ENCODE measurements around the gene AGTR1. TPM values are rescaled to one million over a fixed set of nuclear protein-coding genes. Genes with fewer than 3 reads are reported as not detected.

Gene AGTR1
- total and polyA plus RNA-seq, 3 experiments from 2014 or later: not detected

GRCh38 chr3:148728753-148729152, 31.1 kb downstream of the AGTR1 start:
- ChIA-PET CTCF (no interaction called here), POLR2A (no interaction called here)
- DNase-seq: no peak
- Histone ChIP-seq H3K36me3 (ENCODE audit: insufficient read depth, low read length) (no peaks in the 10 kb centered on the region), H3K4me1 (ENCODE audit: insufficient read depth, low read length) (no peaks in the 10 kb centered on the region), H3K9me3 (ENCODE audit: low read length) (no peaks in the 10 kb centered on the region), H3K27ac (ENCODE audit: low read depth, low read length) (no peak overlapping the region), H3K27me3 (ENCODE audit: insufficient read depth, low read length, poor library complexity, severe bottlenecking) (no peaks in the 10 kb centered on the region), H3K4me3 (ENCODE audit: low read length) (no peak overlapping the region)
- H3K27ac Mint-ChIP-seq: no peak overlapping the region
- H3K9me3 Mint-ChIP-seq: no peaks in the 10 kb centered on the region
- H3K4me1 Mint-ChIP-seq: peaks cover 0 to 5% (median 0%) of the 10 kb centered on the region in 3 donors
- no peaks in the 10 kb centered on the region for H3K27me3 Mint-ChIP-seq
- H3K4me3 Mint-ChIP-seq: no peak overlapping the region
- no peaks in the 10 kb centered on the region for H3K36me3 Mint-ChIP-seq

- POLR2A ChIA-PET: no interaction called here
- H3K9me3 Mint-ChIP-seq: no peaks in the 10 kb centered on the region
- CTCF ChIA-PET: no interaction called here
Measured at GRCh38 chr3:148729476-148730055, 31.9 kb downstream of the AGTR1 start.

GRCh38 chr3:148730676-148731075, 33.0 kb downstream of the AGTR1 start:
- Mint-ChIP-seq H3K36me3 (no peaks in the 10 kb centered on the region), H3K4me3 (no peak overlapping the region), H3K27ac (no peak overlapping the region), H3K9me3 (no peaks in the 10 kb centered on the region), H3K27me3 (no peaks in the 10 kb centered on the region), H3K4me1 (peaks cover 0 to 5% (median 0%) of the 10 kb centered on the region in 3 donors)
- POLR2A ChIA-PET: no interaction called here
- Histone ChIP-seq H3K4me3 (ENCODE audit: low read length) (no peak overlapping the region), H3K27me3 (ENCODE audit: insufficient read depth, low read length, poor library complexity, severe bottlenecking) (no peaks in the 10 kb centered on the region), H3K27ac (ENCODE audit: low read depth, low read length) (no peak overlapping the region), H3K4me1 (ENCODE audit: insufficient read depth, low read length) (no peaks in the 10 kb centered on the region), H3K9me3 (ENCODE audit: low read length) (no peaks in the 10 kb centered on the region), H3K36me3 (ENCODE audit: insufficient read depth, low read length) (no peaks in the 10 kb centered on the region)
- DNase-seq: no peak
- CTCF ChIA-PET: no interaction called here

More at GRCh38 chr3:148729476-148730055, 31.9 kb downstream of the AGTR1 start:
- no peak overlapping the region for H3K4me3 ChIP-seq (ENCODE audit: low read length)
- no peaks in the 10 kb centered on the region for H3K27me3 ChIP-seq (ENCODE audit: insufficient read depth, low read length, poor library complexity, severe bottlenecking)
- DNase-seq: no peak
- H3K9me3 ChIP-seq (ENCODE audit: low read length): no peaks in the 10 kb centered on the region
- H3K36me3 Mint-ChIP-seq: no peaks in the 10 kb centered on the region
- H3K36me3 ChIP-seq (ENCODE audit: insufficient read depth, low read length): no peaks in the 10 kb centered on the region
- no peaks in the 10 kb centered on the region for H3K4me1 ChIP-seq (ENCODE audit: insufficient read depth, low read length)
- H3K27ac ChIP-seq (ENCODE audit: low read depth, low read length): no peak overlapping the region
- no peaks in the 10 kb centered on the region for H3K27me3 Mint-ChIP-seq
- H3K27ac Mint-ChIP-seq: no peak overlapping the region
- peaks cover 0 to 5% (median 0%) of the 10 kb centered on the region in 3 donors for H3K4me1 Mint-ChIP-seq
- H3K4me3 Mint-ChIP-seq: no peak overlapping the region

- Histone ChIP-seq H3K4me3 (ENCODE audit: low read length) (no peak overlapping the region), H3K27ac (ENCODE audit: low read depth, low read length) (no peak overlapping the region), H3K4me1 (ENCODE audit: insufficient read depth, low read length) (no peaks in the 10 kb centered on the region), H3K9me3 (ENCODE audit: low read length) (no peaks in the 10 kb centered on the region), H3K36me3 (ENCODE audit: insufficient read depth, low read length) (no peaks in the 10 kb centered on the region), H3K27me3 (ENCODE audit: insufficient read depth, low read length, poor library complexity, severe bottlenecking) (no peaks in the 10 kb centered on the region)
- Mint-ChIP-seq H3K36me3 (no peaks in the 10 kb centered on the region), H3K4me3 (no peak overlapping the region), H3K9me3 (peaks cover 0 to 5% (median 0%) of the 10 kb centered on the region in 5 donors), H3K27ac (no peak overlapping the region), H3K27me3 (no peaks in the 10 kb centered on the region), H3K4me1 (no peaks in the 10 kb centered on the region)
- CTCF ChIA-PET: interaction anchor here (1.1 kb wide), 1 partner anchor 9 kb away, joined by 3 read pairs; no protein-coding TSS in a partner anchor
- DNase-seq: no peak
- POLR2A ChIA-PET: no interaction called here
Measured at GRCh38 chr3:148735597-148735996, 37.9 kb downstream of the AGTR1 start.

GRCh38 chr3:148736086-148736485, 38.4 kb downstream of the AGTR1 start:
- H3K4me3 Mint-ChIP-seq: no peak overlapping the region
- H3K27ac Mint-ChIP-seq: no peak overlapping the region
- H3K4me1 Mint-ChIP-seq: no peaks in the 10 kb centered on the region

GRCh38 chr3:148737104-148737530, 39.4 kb downstream of the AGTR1 start:
- H3K4me1 ChIP-seq (ENCODE audit: insufficient read depth, low read length): no peaks in the 10 kb centered on the region
- ChIA-PET POLR2A (no interaction called here), CTCF (no interaction called here)
- no peak overlapping the region for H3K27ac Mint-ChIP-seq
- no peak for DNase-seq
- no peaks in the 10 kb centered on the region for H3K27me3 ChIP-seq (ENCODE audit: insufficient read depth, low read length, poor library complexity, severe bottlenecking)
- peaks cover 0 to 5% (median 0%) of the 10 kb centered on the region in 5 donors for H3K9me3 Mint-ChIP-seq
- H3K36me3 Mint-ChIP-seq: no peaks in the 10 kb centered on the region
- H3K9me3 ChIP-seq (ENCODE audit: low read length): no peaks in the 10 kb centered on the region
- no peaks in the 10 kb centered on the region for H3K4me1 Mint-ChIP-seq
- H3K36me3 ChIP-seq (ENCODE audit: insufficient read depth, low read length): no peaks in the 10 kb centered on the region
- no peak overlapping the region for H3K27ac ChIP-seq (ENCODE audit: low read depth, low read length)
- no peak overlapping the region for H3K4me3 Mint-ChIP-seq
- H3K4me3 ChIP-seq (ENCODE audit: low read length): no peak overlapping the region
- no peaks in the 10 kb centered on the region for H3K27me3 Mint-ChIP-seq

More at GRCh38 chr3:148736086-148736485, 38.4 kb downstream of the AGTR1 start:
- Histone ChIP-seq H3K4me1 (ENCODE audit: insufficient read depth, low read length) (no peaks in the 10 kb centered on the region), H3K27me3 (ENCODE audit: insufficient read depth, low read length, poor library complexity, severe bottlenecking) (no peaks in the 10 kb centered on the region), H3K4me3 (ENCODE audit: low read length) (no peak overlapping the region), H3K27ac (ENCODE audit: low read depth, low read length) (no peak overlapping the region), H3K9me3 (ENCODE audit: low read length) (no peaks in the 10 kb centered on the region), H3K36me3 (ENCODE audit: insufficient read depth, low read length) (no peaks in the 10 kb centered on the region)
- CTCF ChIA-PET: interaction anchor here (1.1 kb wide), 1 partner anchor 9 kb away, joined by 3 read pairs; no protein-coding TSS in a partner anchor
- no peak for DNase-seq
- H3K9me3 Mint-ChIP-seq: peaks cover 0 to 5% (median 0%) of the 10 kb centered on the region in 5 donors
- H3K27me3 Mint-ChIP-seq: no peaks in the 10 kb centered on the region
- POLR2A ChIA-PET: no interaction called here
- H3K36me3 Mint-ChIP-seq: no peaks in the 10 kb centered on the region

GRCh38 chr3:148739720-148740119, 42.0 kb downstream of the AGTR1 start:
- Mint-ChIP-seq H3K4me3 (no peak overlapping the region), H3K27me3 (no peaks in the 10 kb centered on the region), H3K4me1 (no peaks in the 10 kb centered on the region), H3K36me3 (no peaks in the 10 kb centered on the region), H3K27ac (no peak overlapping the region), H3K9me3 (peaks cover 0 to 5% (median 0%) of the 10 kb centered on the region in 5 donors)
- Histone ChIP-seq H3K27ac (ENCODE audit: low read depth, low read length) (no peak overlapping the region), H3K4me1 (ENCODE audit: insufficient read depth, low read length) (no peaks in the 10 kb centered on the region), H3K27me3 (ENCODE audit: insufficient read depth, low read length, poor library complexity, severe bottlenecking) (no peaks in the 10 kb centered on the region), H3K9me3 (ENCODE audit: low read length) (no peaks in the 10 kb centered on the region), H3K4me3 (ENCODE audit: low read length) (no peak overlapping the region), H3K36me3 (ENCODE audit: insufficient read depth, low read length) (no peaks in the 10 kb centered on the region)
- ChIA-PET CTCF (no interaction called here), POLR2A (no interaction called here)
- DNase-seq: no peak

GRCh38 chr3:148740291-148740690, 42.6 kb downstream of the AGTR1 start:
- Mint-ChIP-seq H3K27ac (no peak overlapping the region), H3K27me3 (no peaks in the 10 kb centered on the region), H3K9me3 (peaks cover 0 to 5% (median 0%) of the 10 kb centered on the region in 5 donors), H3K36me3 (no peaks in the 10 kb centered on the region), H3K4me1 (no peaks in the 10 kb centered on the region), H3K4me3 (no peak overlapping the region)
- Histone ChIP-seq H3K4me3 (ENCODE audit: low read length) (no peak overlapping the region), H3K9me3 (ENCODE audit: low read length) (no peaks in the 10 kb centered on the region), H3K36me3 (ENCODE audit: insufficient read depth, low read length) (no peaks in the 10 kb centered on the region), H3K27me3 (ENCODE audit: insufficient read depth, low read length, poor library complexity, severe bottlenecking) (no peaks in the 10 kb centered on the region), H3K4me1 (ENCODE audit: insufficient read depth, low read length) (no peaks in the 10 kb centered on the region), H3K27ac (ENCODE audit: low read depth, low read length) (no peak overlapping the region)
- DNase-seq: no peak
- POLR2A ChIA-PET: no interaction called here
- CTCF ChIA-PET: no interaction called here
